IPS-20b (cell line): Measurements from ENCODE around the gene SLC15A5.

ENCODE experiments used
- H3K27ac ChIP-seq: one replicate; pipeline ENCODE4 v1.5.1; 2013; ENCODE audit warnings: low read length
- H3K27me3 ChIP-seq: 2 replicates; pipeline ENCODE4 v1.6.1; 2013; ENCODE audit warnings: mild to moderate bottlenecking, low read length, inconsistent platforms; ENCODE audit not compliant: insufficient read depth
- H3K36me3 ChIP-seq: 2 replicates; pipeline ENCODE4 v1.6.1; 2013; ENCODE audit warnings: low read depth, mild to moderate bottlenecking, inconsistent platforms, low read length, moderate library complexity; ENCODE audit not compliant: insufficient read depth
- H3K4me1 ChIP-seq: 2 replicates; pipeline ENCODE4 v1.6.1; 2013; ENCODE audit warnings: mild to moderate bottlenecking, control low read depth, inconsistent platforms, low read length, moderate library complexity; ENCODE audit not compliant: insufficient read depth
- H3K4me3 ChIP-seq: 2 replicates; pipeline ENCODE4 v1.5.1; 2013; ENCODE audit warnings: mild to moderate bottlenecking, low read length, inconsistent platforms
- H3K9ac ChIP-seq: 2 replicates; pipeline ENCODE4 v1.6.1; 2013; ENCODE audit warnings: low read depth, mild to moderate bottlenecking, inconsistent platforms, low read length, moderate library complexity
- H3K9me3 ChIP-seq: 2 replicates; pipeline ENCODE4 v1.6.1; 2013; ENCODE audit warnings: mild to moderate bottlenecking, low read depth, low read length, inconsistent platforms; ENCODE audit not compliant: insufficient read depth

The SLC15A5 gene

DNA sequence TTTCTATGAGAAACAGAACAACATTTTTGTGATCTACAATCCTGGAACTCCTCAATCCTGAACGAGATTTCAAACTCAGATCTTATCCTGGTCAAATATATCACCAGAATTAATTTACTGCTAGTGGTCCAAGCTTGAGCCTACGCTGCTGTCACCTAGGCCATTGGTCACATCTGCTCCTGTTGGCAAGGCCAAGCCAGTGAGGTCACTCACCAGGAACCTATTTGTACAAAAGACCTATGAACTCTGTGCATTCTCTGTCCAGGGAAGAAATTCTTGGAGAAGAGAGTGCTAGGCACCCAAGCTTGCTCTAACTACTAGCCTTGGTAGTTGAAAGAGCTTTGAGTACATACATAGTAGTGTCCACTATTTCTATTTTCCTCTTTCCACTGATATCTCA lies 106.1 kb downstream of the SLC15A5 start:
- H3K27ac ChIP-seq: no peak overlapping the region
- no peaks in the 10 kb centered on the region for H3K27me3 ChIP-seq
- no peak overlapping the region for H3K9ac ChIP-seq
- H3K4me1 ChIP-seq: no peaks in the 10 kb centered on the region
- H3K9me3 ChIP-seq: no peaks in the 10 kb centered on the region
- no peak overlapping the region for H3K4me3 ChIP-seq
- H3K36me3 ChIP-seq: no peaks in the 10 kb centered on the region

DNA sequence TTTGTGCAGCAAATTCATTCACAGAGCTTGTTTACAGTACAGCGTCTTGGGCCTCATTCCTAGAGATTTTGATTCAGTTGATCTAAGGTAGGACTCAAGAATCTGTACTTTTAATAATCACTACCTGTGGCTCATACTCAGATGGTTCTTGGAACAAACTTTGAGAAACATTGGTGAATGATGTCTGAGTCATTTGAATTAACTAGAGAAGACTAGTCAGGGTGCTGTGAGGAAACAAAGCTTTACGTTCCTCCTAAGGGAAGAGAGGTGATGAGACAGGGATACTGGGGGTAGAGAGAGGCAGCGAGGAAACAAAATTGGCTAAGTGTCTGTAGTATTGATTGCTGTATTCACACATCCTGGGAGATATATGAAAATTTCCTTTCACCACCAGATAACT lies 109.4 kb downstream of the SLC15A5 start:
- Histone ChIP-seq H3K27ac (no peak overlapping the region), H3K4me1 (no peaks in the 10 kb centered on the region), H3K9me3 (no peaks in the 10 kb centered on the region), H3K9ac (no peak overlapping the region), H3K4me3 (no peak overlapping the region), H3K36me3 (no peaks in the 10 kb centered on the region), H3K27me3 (no peaks in the 10 kb centered on the region)

DNA sequence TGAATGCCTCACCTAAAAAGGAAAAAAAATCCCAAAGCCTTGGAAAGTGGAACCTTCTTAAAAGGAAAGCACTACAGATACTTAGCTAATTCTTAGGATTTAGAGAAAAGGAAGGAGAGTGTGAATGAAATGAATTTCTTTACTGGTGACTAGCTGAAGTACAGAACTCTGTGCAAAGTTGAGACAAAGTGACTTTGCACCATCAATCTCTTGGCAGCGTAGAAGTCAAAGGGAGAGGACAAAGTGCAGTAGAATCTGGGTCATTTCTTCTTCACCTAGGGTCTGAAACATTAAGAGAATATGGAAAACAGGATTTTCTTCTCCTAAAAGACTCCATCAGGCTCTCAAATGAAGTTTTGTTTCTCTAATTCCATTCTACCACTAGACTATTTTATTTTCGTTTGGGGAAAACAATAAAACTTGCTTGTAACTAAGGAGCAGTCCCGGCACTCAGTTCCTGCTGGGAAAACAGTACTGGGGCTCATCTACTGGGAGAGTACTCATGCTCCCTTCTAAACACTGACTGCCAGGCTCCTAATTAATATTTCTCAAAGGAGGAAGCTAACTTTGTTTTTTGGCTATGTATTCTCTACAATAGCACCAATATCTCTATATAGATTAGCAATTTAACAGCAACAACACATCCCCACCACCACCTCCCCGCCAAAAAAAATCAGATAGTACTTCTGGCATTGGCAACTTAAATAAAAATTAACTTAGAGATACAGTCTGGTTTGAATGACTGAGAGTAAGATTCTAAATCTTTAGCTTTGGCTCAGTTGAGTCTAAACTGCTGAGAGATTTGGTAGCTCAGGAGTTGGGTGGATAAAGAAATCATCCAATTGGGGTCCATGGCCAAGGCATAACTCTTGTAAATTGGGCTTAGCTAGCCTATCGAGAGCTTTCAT lies 110.7 kb downstream of the SLC15A5 start:
- Histone ChIP-seq H3K9me3 (no peaks in the 10 kb centered on the region), H3K4me1 (no peaks in the 10 kb centered on the region), H3K27ac (no peak overlapping the region), H3K36me3 (no peaks in the 10 kb centered on the region), H3K9ac (no peak overlapping the region), H3K27me3 (no peaks in the 10 kb centered on the region), H3K4me3 (no peak overlapping the region)

DNA sequence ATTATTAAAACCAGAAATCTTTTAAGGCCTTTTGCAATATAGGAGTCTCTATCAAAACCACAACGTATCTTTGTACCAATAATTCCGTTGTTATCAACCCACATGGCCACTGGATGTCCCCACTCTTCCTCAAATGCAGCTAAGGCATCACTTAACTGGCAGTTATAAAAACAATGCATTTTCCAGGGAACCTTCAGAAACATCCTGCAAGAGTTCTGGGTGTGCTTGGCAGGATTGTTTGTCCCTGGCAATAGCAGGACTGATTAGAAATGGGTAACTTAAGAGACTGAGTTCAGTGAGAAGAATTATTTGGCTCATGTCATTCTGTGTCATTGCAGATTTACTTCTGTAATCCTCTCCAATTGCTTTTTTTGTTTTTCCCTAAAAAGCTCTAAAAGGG lies 112.0 kb downstream of the SLC15A5 start:
- no peaks in the 10 kb centered on the region for H3K36me3 ChIP-seq
- H3K27me3 ChIP-seq: no peaks in the 10 kb centered on the region
- H3K4me3 ChIP-seq: no peak overlapping the region
- no peak overlapping the region for H3K9ac ChIP-seq
- H3K4me1 ChIP-seq: no peaks in the 10 kb centered on the region
- H3K27ac ChIP-seq: no peak overlapping the region
- H3K9me3 ChIP-seq: no peaks in the 10 kb centered on the region

DNA sequence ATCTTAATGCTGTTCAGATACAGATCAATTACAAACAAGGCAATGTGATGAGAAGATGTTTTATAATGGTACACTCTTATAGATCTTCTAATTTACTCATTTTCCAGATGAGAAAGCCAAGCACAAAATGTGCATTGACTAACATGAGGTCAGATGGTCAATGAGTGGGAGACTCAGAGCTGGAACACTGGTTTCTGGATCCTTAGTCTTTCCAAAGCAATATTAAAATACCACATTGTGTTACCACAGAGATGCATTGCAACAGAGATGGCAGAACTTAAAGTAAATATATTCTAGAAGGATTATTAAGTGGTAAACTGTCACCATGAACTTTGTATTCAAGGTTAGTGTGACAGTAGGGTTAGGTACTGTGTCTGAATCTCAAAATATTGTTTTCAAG lies 113.6 kb downstream of the SLC15A5 start:
- Histone ChIP-seq H3K4me3 (no peak overlapping the region), H3K9me3 (no peaks in the 10 kb centered on the region)

DNA sequence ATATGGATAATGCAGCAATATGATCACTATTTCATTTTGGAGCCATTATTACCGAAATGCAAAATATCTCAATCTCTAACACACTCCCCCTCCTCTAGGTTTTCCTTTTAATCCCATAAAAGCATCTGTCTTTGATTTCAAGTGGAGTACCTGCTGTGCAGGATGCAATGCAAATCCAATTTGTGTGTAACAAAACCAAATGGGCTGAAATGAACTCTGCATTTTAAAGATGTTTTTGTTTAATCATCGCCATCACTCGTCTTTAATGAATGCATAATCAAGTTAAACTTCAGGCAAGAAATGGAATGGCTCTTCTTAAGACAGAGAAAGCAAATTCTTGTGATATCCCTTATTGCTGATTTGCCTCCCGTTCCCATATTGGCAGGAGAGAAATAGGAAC lies 114.3 kb downstream of the SLC15A5 start:
- Histone ChIP-seq H3K9ac (no peak overlapping the region), H3K27ac (no peak overlapping the region), H3K9me3 (no peaks in the 10 kb centered on the region), H3K4me3 (no peak overlapping the region), H3K4me1 (no peaks in the 10 kb centered on the region), H3K36me3 (no peaks in the 10 kb centered on the region), H3K27me3 (no peaks in the 10 kb centered on the region)

More for the DNA sequence above, 113.6 kb downstream of the SLC15A5 start:
- H3K27ac ChIP-seq: no peak overlapping the region
- H3K9ac ChIP-seq: no peak overlapping the region
- H3K36me3 ChIP-seq: no peaks in the 10 kb centered on the region
- H3K27me3 ChIP-seq: no peaks in the 10 kb centered on the region
- no peaks in the 10 kb centered on the region for H3K4me1 ChIP-seq

DNA sequence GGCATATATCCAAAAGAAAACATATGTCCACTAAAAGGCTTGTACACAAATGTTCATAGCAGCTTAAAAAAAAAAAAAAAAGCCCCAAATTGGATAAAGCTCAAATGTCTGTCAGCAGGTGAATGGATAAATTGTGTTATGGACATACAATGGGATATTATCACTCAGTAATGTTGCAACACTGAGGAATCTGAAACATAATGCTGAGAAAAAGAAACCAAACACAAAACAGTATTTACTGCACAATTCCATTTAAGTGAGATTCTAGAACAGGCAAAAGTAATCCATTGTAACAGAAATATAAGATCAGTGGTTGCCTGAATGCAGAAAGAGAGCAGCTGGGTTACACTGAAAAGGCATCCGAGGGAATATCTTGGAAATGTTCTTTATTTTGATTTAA lies 117.9 kb downstream of the SLC15A5 start:
- no peaks in the 10 kb centered on the region for H3K27me3 ChIP-seq
- no peak overlapping the region for H3K27ac ChIP-seq
- no peaks in the 10 kb centered on the region for H3K4me1 ChIP-seq
- H3K9me3 ChIP-seq: no peaks in the 10 kb centered on the region
- H3K36me3 ChIP-seq: no peaks in the 10 kb centered on the region
- no peak overlapping the region for H3K4me3 ChIP-seq
- H3K9ac ChIP-seq: no peak overlapping the region

DNA sequence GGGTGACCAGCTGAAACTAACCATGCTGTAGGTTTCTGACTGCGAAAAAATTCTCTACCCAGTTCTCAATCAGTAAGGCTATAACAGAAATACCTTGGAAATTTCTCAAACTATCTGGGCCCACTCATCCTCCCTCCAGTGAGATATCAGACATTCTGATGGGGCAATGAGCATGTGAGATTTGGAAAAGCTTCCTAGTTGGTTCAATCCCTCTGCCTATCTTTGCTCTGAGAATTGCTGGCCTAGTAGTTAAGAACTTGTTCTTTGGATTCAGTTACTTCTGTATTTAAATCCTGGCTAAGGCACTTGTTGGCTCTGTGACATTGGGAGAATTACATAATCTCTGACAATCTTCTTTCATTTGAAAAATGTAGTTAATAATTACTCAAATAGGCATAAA lies 119.4 kb downstream of the SLC15A5 start:
- no peak overlapping the region for H3K27ac ChIP-seq
- H3K9ac ChIP-seq: no peak overlapping the region
- no peak overlapping the region for H3K4me3 ChIP-seq
- no peaks in the 10 kb centered on the region for H3K27me3 ChIP-seq
- H3K36me3 ChIP-seq: no peaks in the 10 kb centered on the region
- H3K9me3 ChIP-seq: no peaks in the 10 kb centered on the region
- no peaks in the 10 kb centered on the region for H3K4me1 ChIP-seq

DNA sequence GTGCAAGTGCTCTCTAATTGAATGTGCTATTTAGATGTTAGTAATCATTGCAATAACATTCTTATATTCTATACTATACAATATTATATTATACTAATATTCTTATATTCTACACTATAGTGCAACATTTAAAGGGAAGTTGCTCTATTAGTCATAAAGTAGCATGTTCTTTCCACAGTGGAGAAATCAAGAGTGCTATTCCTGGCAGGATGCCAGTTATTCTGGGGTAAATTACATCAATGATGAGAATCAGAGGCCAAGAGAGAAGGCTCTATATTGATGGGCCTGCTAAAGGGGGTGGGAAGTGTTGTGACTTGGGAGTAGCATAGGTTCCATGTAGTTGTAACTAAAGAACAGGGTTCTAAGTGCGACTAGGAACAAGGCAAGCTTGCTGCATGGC lies 121.5 kb downstream of the SLC15A5 start:
- H3K4me1 ChIP-seq: no peaks in the 10 kb centered on the region
- H3K36me3 ChIP-seq: no peaks in the 10 kb centered on the region
- no peaks in the 10 kb centered on the region for H3K9me3 ChIP-seq
- no peak overlapping the region for H3K4me3 ChIP-seq
- no peak overlapping the region for H3K9ac ChIP-seq
- H3K27ac ChIP-seq: no peak overlapping the region
- no peaks in the 10 kb centered on the region for H3K27me3 ChIP-seq

DNA sequence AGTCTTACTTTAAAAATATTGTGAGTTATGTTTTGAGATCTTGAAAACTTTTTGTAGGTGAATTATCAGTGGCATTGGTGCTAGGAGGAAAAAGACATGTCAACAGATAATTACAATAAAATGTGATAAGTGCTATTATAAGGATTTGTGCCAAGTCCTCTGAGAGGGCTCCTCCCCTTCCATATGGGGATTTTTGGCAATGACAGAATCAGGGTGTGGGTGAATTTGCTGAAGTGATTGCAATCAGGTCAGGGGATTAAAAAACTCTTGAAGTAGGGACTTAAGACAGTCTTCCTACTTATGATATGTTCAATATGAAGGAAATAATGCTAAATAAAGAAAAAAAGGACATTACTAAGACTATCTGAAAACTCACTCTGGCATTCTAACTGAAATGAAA lies 122.5 kb downstream of the SLC15A5 start:
- no peaks in the 10 kb centered on the region for H3K4me1 ChIP-seq
- no peak overlapping the region for H3K9ac ChIP-seq
- no peak overlapping the region for H3K4me3 ChIP-seq
- H3K9me3 ChIP-seq: no peaks in the 10 kb centered on the region
- H3K36me3 ChIP-seq: no peaks in the 10 kb centered on the region
- H3K27me3 ChIP-seq: no peaks in the 10 kb centered on the region
- H3K27ac ChIP-seq: no peak overlapping the region

DNA sequence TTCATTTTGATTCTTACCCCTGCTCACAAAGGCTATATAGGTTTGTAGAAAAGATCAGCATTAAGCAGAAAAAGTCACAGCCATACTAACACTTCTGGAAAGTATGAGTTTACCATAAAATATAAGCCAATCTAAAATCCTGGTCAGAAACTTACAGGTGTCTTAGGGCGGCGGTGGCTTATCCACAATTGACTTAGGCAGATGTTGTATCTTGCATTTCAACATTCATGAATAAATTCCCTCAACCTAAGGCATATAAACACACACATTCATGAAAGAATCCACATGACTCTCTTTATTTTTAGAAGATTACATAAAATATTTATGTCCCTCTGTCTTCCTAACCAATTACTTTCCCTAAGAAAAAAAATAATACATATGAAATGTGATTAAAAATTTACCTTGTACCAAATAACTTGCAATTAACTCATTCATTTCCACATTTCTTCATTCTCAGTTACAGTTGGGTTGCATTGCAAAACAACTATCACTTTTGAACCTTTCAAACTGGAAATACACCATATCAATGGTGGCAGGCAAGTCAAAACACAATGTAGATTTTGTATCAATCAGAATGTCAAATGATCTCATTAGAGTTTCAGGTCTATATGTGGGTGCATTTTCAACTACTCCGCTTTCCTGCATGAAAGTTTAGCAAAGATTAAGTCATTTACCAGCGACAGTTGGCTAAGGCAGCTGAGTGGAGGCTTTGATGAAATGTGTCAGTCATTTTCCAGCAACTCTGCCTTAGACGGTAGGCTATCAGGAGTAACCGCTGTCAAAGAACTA lies 124.4 kb downstream of the SLC15A5 start:
- H3K27ac ChIP-seq: no peak overlapping the region
- H3K36me3 ChIP-seq: no peaks in the 10 kb centered on the region
- no peak overlapping the region for H3K4me3 ChIP-seq
- H3K27me3 ChIP-seq: no peaks in the 10 kb centered on the region
- H3K9ac ChIP-seq: no peak overlapping the region
- H3K9me3 ChIP-seq: no peaks in the 10 kb centered on the region
- H3K4me1 ChIP-seq: no peaks in the 10 kb centered on the region

DNA sequence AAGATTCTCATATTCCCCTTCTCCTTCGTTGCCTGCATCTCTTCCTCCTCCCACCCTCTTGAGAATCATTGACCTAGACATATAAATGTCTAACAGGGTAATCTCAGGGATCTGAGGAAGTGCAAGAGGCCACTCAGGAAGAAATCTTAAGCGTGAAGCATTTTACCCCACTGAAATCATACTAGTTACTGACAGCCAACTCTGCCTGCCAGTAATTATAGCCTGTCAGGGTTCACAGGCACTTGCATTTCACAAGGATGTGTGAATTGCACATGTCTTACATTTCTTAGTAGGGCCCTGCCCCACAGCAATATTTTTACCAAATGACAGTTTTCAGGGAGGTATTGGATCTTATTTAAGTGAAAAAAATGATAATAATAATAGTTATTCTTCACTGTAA lies 127.2 kb downstream of the SLC15A5 start:
- no peak overlapping the region for H3K4me3 ChIP-seq
- no peaks in the 10 kb centered on the region for H3K36me3 ChIP-seq
- H3K9me3 ChIP-seq: no peaks in the 10 kb centered on the region
- H3K4me1 ChIP-seq: no peaks in the 10 kb centered on the region
- H3K27me3 ChIP-seq: no peaks in the 10 kb centered on the region
- H3K9ac ChIP-seq: no peak overlapping the region
- H3K27ac ChIP-seq: no peak overlapping the region
